ENCODE data around the gene BICRA.
"Not testable (repeated sequence)": the region's sequence is repeated elsewhere in the genome, so short reads cannot be mapped to it uniquely, and the experiment has no call there.

BICRA gene

GRCh38 chr19:47626238-47626637 lies 17.3 kb downstream of the BICRA start:
- DNase-seq (ENCODE audit: low read depth in 2 of 3, low spot score in 1 of 3): no peak

DNA sequence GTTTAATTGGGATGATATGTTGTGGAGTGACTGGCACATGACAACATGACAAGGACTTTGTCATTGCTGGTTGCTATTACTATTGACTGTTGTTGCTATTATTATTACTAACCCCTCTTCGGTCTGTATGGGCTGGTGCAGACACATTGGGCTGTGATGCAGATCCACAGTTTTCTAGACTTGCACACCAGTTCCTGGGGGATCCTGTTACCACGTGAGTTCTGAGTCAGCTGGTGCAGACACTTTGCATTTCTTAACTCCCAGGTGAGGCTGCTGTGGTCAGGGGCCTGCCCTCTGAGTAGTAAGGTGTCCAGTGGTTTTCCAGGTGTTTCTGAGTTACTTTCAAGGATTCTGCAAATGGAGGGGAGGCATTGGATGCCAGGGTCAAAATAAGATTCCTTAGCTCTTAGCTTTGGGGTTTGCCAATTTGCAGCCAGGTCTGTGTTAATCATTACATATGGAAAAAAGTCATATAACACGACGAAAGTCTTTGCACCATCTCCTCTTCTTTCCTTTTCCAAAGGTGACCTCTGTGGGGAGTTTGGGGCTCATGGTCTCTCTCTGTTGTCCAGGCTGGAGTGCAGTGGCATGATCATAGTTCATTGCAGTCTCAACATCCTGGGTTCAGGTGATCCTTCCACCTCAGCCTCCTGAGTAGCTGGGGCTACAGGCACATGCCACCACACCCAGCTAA lies 19.3 kb downstream of the BICRA start:
- DNase-seq (ENCODE audit: low read depth in 2 of 3, low spot score in 1 of 3): no peak

DNA sequence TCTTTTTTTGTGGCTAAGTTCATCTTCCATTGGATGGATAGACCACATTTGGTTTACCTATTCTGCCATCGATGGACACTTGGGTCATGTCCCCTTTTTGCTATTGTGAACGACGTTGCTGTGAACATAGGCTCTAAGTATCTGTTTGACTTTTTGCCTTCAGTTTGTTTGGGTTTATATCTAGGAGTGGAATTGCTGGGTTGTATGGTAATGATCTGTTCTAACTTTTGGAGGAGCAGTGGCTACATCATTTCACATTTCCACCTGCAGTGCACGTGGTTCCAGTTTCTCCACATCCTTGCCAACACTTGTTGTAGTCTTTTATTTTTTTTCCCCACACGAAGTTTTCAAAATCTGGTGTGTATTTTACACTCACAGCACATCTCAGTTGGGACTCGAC lies 21.7 kb downstream of the BICRA start:
- DNase-seq (ENCODE audit: low read depth in 2 of 3, low spot score in 1 of 3): no peak

- no peak for DNase-seq (ENCODE audit: low read depth in 2 of 3, low spot score in 1 of 3)
Observed at GRCh38 chr19:47631681-47632446, 22.9 kb downstream of the BICRA start.

GRCh38 chr19:47633517-47633916 lies 24.6 kb downstream of the BICRA start:
- DNase-seq (ENCODE audit: low read depth in 2 of 3, low spot score in 1 of 3): no peak

DNA sequence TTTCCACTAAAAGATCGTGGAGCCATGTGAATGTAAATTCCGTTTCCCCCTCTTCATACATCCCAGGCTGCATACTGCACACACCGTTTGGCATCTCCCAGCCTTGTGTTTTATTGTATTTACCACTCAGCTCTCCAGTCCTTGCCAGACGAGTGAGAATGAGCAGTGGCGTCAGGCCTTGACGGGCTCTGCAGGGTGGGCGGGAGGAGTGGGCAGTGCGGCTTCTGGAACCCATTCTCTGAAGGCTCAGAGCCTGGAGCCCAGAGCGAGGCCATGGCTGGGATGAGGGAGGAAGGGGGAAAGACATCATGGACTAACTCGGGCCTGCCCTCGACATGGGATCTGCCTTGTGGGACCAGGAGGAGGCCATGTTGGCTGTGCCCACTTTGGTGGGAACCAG lies 25.1 kb downstream of the BICRA start:
- DNase-seq (ENCODE audit: low read depth in 2 of 3, low spot score in 1 of 3): no peak

- DNase-seq (ENCODE audit: low read depth in 2 of 3, low spot score in 1 of 3): not testable (repeated sequence)
Observed at GRCh38 chr19:47635152-47635754, 26.3 kb downstream of the BICRA start.

DNA sequence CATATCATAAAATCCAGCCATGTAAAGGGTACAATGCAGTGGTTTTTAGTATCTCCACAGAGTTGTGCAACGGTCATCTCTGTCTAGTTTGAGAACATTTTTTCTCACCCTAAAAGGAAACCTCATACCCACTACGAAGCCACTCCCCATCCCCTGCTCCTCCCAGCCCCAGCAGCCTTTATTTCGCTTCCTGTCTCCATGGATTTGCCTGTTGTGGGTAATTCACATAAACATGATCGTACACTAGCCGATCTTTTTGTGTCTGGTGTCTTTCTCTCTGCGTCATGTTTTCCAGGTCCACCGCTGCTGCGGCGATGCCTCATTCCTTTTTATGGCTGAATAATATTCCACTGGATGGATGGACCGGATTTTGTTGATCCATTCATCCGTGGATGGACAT lies 28.6 kb downstream of the BICRA start:
- no peak for DNase-seq (ENCODE audit: low read depth in 2 of 3, low spot score in 1 of 3)

DNA sequence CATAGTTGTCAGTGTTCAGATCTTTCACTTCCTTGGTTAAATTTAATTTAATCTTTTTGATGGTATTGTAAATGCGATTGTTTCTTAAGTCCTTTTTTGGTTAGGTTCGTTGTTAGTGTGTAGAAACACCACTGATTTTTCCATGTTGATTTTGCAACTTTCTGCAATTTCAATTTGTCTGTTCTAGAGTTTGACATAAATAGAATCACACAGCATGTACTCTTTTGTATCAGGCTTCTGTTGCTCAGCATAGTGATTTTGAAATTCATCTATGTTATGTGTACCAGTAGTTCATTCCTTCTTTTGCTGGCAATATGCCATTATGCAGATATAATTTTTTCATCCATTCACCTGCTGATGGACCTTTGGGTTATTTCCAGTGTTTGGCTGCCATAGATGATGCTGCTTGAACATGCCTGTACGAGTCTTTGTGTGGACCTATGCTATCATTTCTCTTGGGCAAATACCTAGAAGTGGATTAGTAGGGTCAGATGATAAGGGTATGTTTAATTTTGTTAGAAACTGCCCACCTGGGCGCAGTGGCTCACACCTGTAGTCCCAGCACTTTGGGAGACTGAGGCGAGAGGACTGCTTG lies 33.1 kb downstream of the BICRA start:
- DNase-seq (ENCODE audit: low read depth in 2 of 3, low spot score in 1 of 3): no peak

DNA sequence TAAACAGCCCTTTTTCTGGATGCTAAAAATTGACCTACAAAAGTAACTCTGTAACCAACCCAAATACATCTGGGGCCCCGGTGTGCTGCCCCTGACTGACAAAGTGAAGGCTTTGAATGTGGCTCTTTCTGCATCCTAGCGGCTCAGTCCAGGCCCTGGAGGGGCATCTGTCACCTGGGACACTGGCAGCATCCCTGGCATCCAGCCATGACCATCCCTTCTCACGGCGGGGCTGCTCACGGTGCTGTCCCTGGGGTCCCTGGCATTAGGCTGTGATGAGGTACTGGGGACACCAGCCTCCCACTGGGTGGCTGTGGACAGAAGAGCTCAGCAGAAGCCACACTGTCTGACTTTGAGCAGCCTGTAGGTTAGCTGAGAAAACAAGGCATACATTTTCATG lies 34.3 kb downstream of the BICRA start:
- DNase-seq (ENCODE audit: low read depth in 2 of 3, low spot score in 1 of 3): no peak

DNA sequence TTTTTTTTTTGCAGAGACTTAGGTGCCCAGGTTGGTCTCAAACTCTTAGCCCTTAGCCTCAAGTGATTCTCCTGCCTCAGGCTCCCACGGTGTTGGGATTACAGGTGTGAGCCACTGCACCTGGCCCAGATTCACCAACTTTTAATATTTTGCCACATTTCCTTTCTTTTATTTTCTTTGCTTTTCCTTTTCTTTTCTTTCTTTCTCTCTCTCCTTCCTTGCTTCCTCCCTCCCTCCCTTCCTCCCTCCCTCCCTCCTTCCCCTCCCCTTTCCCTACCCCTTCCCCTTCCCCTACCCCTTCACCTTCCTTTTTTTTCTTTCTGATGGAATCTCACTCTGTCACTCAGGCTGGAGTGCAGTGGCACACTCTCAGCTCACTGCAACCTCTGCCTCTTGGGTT lies 35.3 kb downstream of the BICRA start:
- DNase-seq (ENCODE audit: low read depth in 2 of 3, low spot score in 1 of 3): no peak

- no peak for DNase-seq (ENCODE audit: low read depth in 2 of 3, low spot score in 1 of 3)
Observed at GRCh38 chr19:47644743-47645482, 36.0 kb downstream of the BICRA start.

GRCh38 chr19:47646924-47647323 lies 38.0 kb downstream of the BICRA start:
- DNase-seq (ENCODE audit: low read depth in 2 of 3, low spot score in 1 of 3): no peak

DNA sequence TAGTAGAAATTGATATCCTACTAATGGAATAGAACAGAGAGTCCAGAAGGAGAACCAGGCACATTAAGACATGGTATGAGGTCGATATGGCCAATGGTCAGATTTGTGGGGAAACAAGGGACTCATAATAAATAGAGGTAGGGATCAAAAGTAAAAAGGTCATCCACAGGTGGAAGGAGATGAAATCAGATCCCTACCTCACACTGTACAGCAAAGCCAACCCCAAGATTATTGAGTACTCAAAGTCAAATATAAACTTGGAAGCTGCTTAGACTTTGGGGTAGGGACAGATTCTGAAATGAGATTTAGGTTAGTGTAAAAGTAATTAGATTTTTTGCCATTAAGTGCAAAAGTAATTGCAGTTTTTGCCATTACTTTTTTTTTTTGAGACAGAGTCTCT lies 40.7 kb downstream of the BICRA start:
- no peak for DNase-seq (ENCODE audit: low read depth in 2 of 3, low spot score in 1 of 3)

DNA sequence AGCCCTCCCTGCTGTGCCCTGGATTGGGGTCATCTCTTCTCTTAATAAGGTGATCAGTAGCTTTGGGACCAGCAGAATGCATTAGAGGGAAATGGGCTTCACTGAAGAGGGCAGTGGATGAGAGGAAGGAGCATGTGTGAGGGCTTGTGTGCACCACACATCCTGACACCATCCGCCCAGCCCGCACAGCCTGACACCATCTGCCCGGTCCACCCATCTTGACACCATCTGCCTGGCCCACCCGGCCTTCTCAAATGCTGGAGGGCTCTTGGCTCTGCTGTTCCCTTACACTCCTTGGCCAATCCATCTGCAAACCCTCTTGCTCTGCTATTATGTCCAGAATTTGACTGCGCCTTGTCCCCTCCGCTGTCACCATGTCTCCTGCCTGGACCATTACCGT lies 41.8 kb downstream of the BICRA start:
- DNase-seq (ENCODE audit: low read depth in 2 of 3, low spot score in 1 of 3): no peak

GRCh38 chr19:47651132-47651531 lies 42.2 kb downstream of the BICRA start:
- DNase-seq (ENCODE audit: low read depth in 2 of 3, low spot score in 1 of 3): no peak

DNA sequence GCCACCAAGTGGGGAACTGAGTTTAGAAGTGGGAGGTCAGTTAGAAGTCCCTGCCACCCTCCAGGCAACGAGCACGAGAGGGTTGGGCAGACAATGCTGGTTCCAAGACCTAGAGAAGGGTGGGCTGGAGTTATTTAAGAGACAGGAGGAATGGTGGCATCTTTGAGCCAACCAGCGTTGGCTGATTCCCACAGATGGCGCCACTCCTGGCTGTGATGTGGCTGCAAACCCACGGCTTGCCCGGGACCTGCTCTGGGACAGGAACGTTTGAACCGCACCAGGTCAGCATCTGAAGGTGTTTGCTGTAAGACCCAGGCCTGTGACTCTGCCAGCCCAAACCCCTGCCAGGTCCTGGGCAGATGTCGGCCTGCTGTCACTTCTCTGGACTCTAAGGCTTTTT lies 42.8 kb downstream of the BICRA start:
- no peak for DNase-seq (ENCODE audit: low read depth in 2 of 3, low spot score in 1 of 3)

GRCh38 chr19:47652285-47652684 lies 43.4 kb downstream of the BICRA start:
- no peak for DNase-seq (ENCODE audit: low read depth in 2 of 3, low spot score in 1 of 3)

GRCh38 chr19:47653856-47654255 lies 44.9 kb downstream of the BICRA start:
- no peak for DNase-seq (ENCODE audit: low read depth in 2 of 3, low spot score in 1 of 3)

- DNase-seq (ENCODE audit: low read depth in 2 of 3, low spot score in 1 of 3): no peak
Observed at GRCh38 chr19:47657719-47658118, 48.8 kb downstream of the BICRA start.
